ENCODE measurements around the gene MZF1. TPM values are rescaled to one million over a fixed set of nuclear protein-coding genes. Genes with fewer than 3 reads are reported as not detected.
A peak's percentile ranks its signal among the peaks of the same experiment; 100 is the strongest.

The MZF1 gene
- total RNA-seq, 1 donor from 2014 or later: 44.3 TPM

DNA sequence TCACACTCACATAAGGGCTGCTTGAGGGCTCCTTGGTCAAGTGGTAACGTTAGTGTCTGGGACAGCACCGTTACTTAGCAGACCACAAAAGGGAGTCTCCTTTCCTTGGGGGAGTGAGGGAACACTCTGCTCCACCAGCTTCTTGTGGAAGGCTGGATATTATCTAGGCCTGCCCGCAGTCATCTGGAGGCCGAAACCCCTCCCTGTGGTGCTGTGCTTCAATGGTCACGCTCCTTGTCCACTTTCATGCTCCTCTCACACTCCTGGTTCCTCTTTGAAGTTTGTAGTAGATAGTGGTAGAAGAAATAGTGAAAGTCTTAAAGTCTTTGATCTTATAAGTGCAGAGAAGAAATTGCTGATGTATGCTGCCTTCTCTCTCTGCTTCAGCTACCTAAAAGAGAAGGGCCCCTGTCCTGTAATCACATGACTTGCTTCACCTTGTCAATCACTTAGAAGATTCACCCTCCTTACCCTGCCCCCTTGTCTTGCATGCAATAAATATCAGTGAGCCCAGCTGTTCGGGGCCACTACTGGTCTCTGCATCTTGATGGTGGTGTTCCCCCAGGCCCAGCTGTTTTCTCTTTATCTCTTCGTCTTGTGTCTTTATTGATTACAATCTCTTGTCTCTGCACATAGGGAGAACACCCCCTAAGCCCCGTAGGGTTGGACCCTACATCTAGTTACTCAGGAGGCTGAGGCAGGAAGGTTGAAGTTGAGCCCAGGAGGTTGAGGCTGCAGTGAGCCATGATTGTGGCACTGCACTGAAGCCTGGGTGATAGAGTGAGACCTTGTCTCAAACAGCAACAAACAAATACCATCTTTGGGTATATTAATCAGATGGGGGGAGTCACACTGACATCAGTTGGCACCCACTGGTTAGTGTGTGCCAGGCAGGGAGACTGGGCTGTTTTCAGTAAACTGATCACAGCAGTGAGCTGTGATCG is 11.6 kb upstream of the MZF1 start:
- TF ChIP-seq, protein P1, sequence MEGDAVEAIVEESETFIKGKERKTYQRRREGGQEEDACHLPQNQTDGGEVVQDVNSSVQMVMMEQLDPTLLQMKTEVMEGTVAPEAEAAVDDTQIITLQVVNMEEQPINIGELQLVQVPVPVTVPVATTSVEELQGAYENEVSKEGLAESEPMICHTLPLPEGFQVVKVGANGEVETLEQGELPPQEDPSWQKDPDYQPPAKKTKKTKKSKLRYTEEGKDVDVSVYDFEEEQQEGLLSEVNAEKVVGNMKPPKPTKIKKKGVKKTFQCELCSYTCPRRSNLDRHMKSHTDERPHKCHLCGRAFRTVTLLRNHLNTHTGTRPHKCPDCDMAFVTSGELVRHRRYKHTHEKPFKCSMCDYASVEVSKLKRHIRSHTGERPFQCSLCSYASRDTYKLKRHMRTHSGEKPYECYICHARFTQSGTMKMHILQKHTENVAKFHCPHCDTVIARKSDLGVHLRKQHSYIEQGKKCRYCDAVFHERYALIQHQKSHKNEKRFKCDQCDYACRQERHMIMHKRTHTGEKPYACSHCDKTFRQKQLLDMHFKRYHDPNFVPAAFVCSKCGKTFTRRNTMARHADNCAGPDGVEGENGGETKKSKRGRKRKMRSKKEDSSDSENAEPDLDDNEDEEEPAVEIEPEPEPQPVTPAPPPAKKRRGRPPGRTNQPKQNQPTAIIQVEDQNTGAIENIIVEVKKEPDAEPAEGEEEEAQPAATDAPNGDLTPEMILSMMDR (IDR thresholded peaks at IDR 0.05): no peak
- Histone ChIP-seq H3K9me3 (no peaks in the 10 kb centered on the region), H3K27me3 (no peaks in the 10 kb centered on the region)

DNA sequence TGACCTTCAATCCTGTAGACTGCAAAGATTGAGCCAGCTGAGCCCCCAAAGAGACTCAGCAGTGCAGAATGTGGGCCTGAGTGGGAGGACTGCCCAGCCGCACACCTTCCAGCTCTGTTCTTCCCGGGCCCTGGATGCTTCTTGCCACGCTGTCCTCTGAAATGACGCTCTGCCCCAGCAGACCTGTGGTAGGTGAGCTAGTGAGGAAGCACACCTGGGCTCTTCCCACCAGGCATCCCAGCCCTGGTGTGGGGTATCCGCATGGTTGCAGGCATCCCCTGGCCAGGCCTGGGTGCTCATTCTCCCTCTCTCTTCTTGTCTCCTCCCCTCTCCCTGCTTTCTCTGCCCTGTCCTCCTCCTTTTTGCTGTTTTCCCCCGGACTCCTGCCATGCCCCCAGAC is 9.8 kb upstream of the MZF1 start:
- intact Hi-C loops (cut with DNase I): no loop called here
- no peak overlapping the region for H3K4me3 ChIP-seq
- H3K9me3 ChIP-seq: no peaks in the 10 kb centered on the region
- H3K27ac ChIP-seq: no peak overlapping the region
- TF ChIP-seq, protein P1 (IDR thresholded peaks at IDR 0.05): no peak
- ATAC-seq (no peak), DNase-seq (peak; percentile 38)
- peaks cover 19% of the 10 kb centered on the region for H3K36me3 ChIP-seq
- no peaks in the 10 kb centered on the region for H3K27me3 ChIP-seq
- H3K4me1 ChIP-seq: peaks cover 6% of the 10 kb centered on the region

More for the DNA sequence above, 11.6 kb upstream of the MZF1 start:
- intact Hi-C loops (cut with DNase I): no loop called here
- DNase-seq: no peak
- H3K4me1 ChIP-seq: peaks cover 6% of the 10 kb centered on the region
- H3K27ac ChIP-seq: no peak overlapping the region
- H3K36me3 ChIP-seq: peaks cover 19% of the 10 kb centered on the region
- ATAC-seq: no peak
- H3K4me3 ChIP-seq: no peak overlapping the region

DNA sequence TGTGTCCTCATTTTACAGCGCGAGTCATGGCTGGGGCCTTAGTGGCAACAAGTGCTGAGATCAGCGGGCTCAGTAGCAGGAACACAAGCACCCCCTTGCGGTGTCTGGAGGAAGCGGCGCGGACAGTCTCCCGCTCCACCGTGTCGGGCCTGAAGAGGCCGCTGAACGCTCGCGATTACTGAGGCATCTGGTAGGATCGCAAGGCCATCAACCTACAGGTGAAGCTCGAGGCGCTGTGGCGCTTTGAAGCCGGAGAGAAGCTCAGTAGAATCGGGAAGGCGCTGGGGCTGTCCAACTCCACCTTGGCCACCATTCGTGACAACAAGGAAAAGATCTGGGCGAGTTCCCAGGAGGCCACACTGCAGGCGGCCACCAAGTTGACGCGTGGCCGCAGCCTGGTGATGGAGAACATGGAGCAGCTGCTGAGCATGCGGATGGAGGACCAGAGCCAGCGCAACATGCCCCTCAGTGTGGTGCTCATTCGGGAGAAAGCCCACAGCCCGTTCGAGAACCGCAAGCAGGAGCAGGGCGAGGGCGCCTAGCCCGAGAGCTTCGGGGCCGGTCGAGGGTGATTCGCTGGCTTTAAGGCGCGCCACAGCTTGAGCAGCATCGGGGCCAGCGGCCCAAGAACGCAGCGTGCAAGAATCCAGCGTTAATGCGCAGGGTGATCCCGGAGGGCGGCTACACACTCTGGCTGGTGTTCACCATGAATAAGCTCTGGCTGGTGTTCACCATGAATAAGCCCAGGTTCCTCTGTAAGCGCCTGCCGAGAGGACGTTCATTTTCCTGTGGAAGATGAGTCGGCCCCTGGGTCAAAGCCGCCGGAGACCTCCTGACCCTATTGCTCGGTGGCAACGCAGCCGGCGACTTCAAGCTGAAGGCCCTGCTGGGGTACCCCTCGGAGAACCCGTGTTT is 8.3 kb upstream of the MZF1 start:
- ATAC-seq (peak; percentile 98), DNase-seq (peak; percentile 93)
- intact Hi-C loops (cut with DNase I): no loop called here
- H3K27ac ChIP-seq: peak overlapping the region; percentile 53
- no peak overlapping the region for H3K4me3 ChIP-seq
- no peaks in the 10 kb centered on the region for H3K27me3 ChIP-seq
- TF ChIP-seq, protein P1 (IDR thresholded peaks at IDR 0.05): peak; percentile 95
- H3K4me1 ChIP-seq: peaks cover 6% of the 10 kb centered on the region
- no peaks in the 10 kb centered on the region for H3K9me3 ChIP-seq
- H3K36me3 ChIP-seq: peaks cover 19% of the 10 kb centered on the region

DNA sequence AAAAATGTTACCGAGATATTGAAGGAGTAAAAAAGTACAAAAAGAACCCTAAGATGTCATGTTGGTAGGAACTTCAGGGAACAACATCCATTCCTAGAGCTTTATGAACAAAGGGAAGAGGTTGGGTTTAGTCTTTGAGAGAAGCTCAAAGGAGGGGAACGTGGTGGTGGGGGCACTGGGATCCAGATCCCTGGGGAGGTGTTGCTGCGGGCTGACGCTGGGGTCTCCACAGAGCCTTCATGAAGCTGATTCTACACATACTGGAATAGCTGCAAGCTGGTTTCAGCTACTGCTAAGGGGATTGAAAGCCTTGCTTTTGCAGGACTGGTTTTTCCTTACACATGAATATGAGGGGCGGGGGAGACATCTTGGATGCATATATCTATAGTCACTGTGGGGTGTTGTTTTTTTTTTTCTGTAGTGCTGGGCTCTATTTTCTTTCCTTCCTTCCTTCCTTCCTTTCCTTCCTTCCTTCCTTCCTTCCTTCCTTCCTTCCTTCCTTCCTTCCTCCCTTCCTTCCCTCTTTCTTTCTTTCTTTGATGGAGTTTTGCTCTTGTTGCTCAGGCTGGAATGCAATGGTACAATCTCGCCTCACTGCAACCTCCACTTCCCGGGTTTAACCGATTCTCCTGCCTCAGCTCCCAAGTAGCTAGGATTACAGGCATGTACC is 6.5 kb upstream of the MZF1 start:
- peak; percentile 41 for DNase-seq
- intact Hi-C loops (cut with DNase I): no loop called here

More for the DNA sequence above, 6.5 kb upstream of the MZF1 start:
- H3K27ac ChIP-seq: no peak overlapping the region
- H3K9me3 ChIP-seq: no peaks in the 10 kb centered on the region
- H3K36me3 ChIP-seq: peaks cover 19% of the 10 kb centered on the region
- no peak for ATAC-seq
- no peak overlapping the region for H3K4me3 ChIP-seq
- no peaks in the 10 kb centered on the region for H3K27me3 ChIP-seq
- peaks cover 7% of the 10 kb centered on the region for H3K4me1 ChIP-seq
- TF ChIP-seq, protein P1 (IDR thresholded peaks at IDR 0.05): no peak
